OCI-LY1 (cell line): ENCODE data around the gene NLRP4.

Experiments
- H2AFZ ChIP-seq: fragments of 200-600 bp; sonication (generic), shearing (Covaris generic); 2 replicates; pipeline ENCODE4 v1.6.0; 2014; ENCODE audit warnings: antibody characterized with exemption, mild to moderate bottlenecking, low read length
- H3F3A ChIP-seq: fragments of 200-600 bp; sonication (generic), shearing (Covaris generic); 2 replicates; pipeline ENCODE4 v1.6.0; 2014; ENCODE audit warnings: mild to moderate bottlenecking, antibody characterized with exemption, low read length, moderate library complexity; ENCODE audit not compliant: insufficient read depth
- H3K27ac ChIP-seq: fragments of 200-600 bp; sonication (generic); 2 replicates; pipeline ENCODE4 v1.5.1; 2014; ENCODE audit warnings: low read length, mixed run types, mild to moderate bottlenecking, low read depth; ENCODE audit not compliant: poor library complexity, severe bottlenecking
- H3K27me3 ChIP-seq: fragments of 200-600 bp; sonication (generic); 2 replicates; pipeline ENCODE4 v1.6.0; 2014; ENCODE audit warnings: antibody characterized with exemption, mild to moderate bottlenecking, low read length, moderate library complexity; ENCODE audit not compliant: insufficient read depth
- H3K36me3 ChIP-seq: fragments of 200-600 bp; sonication (generic); 2 replicates; pipeline ENCODE4 v1.6.1; 2014; ENCODE audit warnings: mild to moderate bottlenecking, antibody characterized with exemption, low read length, moderate library complexity, mixed read lengths; ENCODE audit not compliant: insufficient read depth
- H3K4me1 ChIP-seq: fragments of 200-600 bp; sonication (generic); 2 replicates; pipeline ENCODE4 v1.5.1; 2014; ENCODE audit warnings: mild to moderate bottlenecking, low read length, moderate library complexity; ENCODE audit not compliant: insufficient read depth, severe bottlenecking
- H3K4me2 ChIP-seq: fragments of 200-600 bp; sonication (generic), shearing (Covaris generic); 2 replicates; pipeline ENCODE4 v1.6.1; 2014; ENCODE audit warnings: low read length
- H3K4me3 ChIP-seq: fragments of 200-600 bp; sonication (generic); 2 replicates; pipeline ENCODE4 v1.5.1; 2014; ENCODE audit warnings: low read length, low read depth, mild to moderate bottlenecking, mixed read lengths; ENCODE audit not compliant: poor library complexity, severe bottlenecking
- H3K79me2 ChIP-seq: fragments of 200-600 bp; shearing (Covaris generic); 2 replicates; pipeline ENCODE4 v1.6.1; 2016; ENCODE audit warnings: mixed run types, low read length, mixed read lengths; ENCODE audit not compliant: insufficient read depth
- H3K9ac ChIP-seq: fragments of 200-600 bp; sonication (generic), shearing (Covaris generic); 2 replicates; pipeline ENCODE4 v1.6.1; 2014; ENCODE audit warnings: mild to moderate bottlenecking, low read length, mixed read lengths
- H3K9me2 ChIP-seq: fragments of 200-600 bp; sonication (generic), shearing (Covaris generic); 2 replicates; pipeline ENCODE4 v1.6.1; 2014; ENCODE audit warnings: low read depth, mild to moderate bottlenecking, low read length, mixed read lengths
- H3K9me3 ChIP-seq: fragments of 200-600 bp; shearing (Covaris generic); 2 replicates; pipeline ENCODE4 v1.6.1; 2014; ENCODE audit warnings: low read length, mixed read lengths
- H4K20me1 ChIP-seq: fragments of 200-600 bp; sonication (generic), shearing (Covaris generic); 2 replicates; pipeline ENCODE4 v1.6.0; 2016; ENCODE audit warnings: mild to moderate bottlenecking, low read length; ENCODE audit not compliant: insufficient read depth
- EZH2 ChIP-seq: fragments of 200-600 bp; sonication (generic), shearing (Covaris generic); IDR thresholded peaks from 2 replicates; pipeline ENCODE4 v1.8.0; 2017; ENCODE audit warnings: borderline replicate concordance, mixed run types, mild to moderate bottlenecking, antibody characterized with exemption, low read length, moderate library complexity, mixed read lengths
- TF ChIP-seq, protein P1 (sequence below): fragments of 200-600 bp; sonication (generic), shearing (Covaris generic); IDR thresholded peaks from 2 replicates; pipeline ENCODE4 v1.5.1; 2017; ENCODE audit warnings: mild to moderate bottlenecking, antibody characterized with exemption, low read length, moderate library complexity, mixed read lengths

The NLRP4 gene

DNA sequence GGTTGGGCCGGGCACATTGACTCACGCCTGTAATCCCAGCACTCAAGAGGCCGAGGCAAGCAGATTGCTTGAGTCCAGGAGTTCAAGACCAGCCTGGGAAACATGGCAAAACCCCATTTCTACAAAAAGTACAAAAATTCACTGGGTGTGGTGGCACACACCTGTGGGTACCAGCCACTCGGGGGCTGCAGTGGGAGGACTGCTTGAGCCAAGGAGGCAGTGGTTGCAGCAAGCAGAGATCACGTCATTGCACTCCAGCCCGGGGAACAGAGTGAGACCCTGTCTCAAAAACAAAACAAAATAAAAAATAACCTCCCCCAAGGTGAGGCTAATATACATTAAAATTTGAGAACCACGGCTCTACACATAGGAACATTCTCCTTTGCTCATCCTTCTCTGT lies 70.9 kb downstream of the NLRP4 start:
- Histone ChIP-seq H3F3A (no peaks in the 10 kb centered on the region), H3K9me2 (no peaks in the 10 kb centered on the region), H3K79me2 (no peaks in the 10 kb centered on the region), H3K9me3 (no peaks in the 10 kb centered on the region), H3K9ac (no peak overlapping the region), H3K4me2 (no peak overlapping the region), H3K4me1 (no peaks in the 10 kb centered on the region), H4K20me1 (no peaks in the 10 kb centered on the region), H3K4me3 (no peak overlapping the region), H3K27me3 (no peaks in the 10 kb centered on the region), H2AFZ (no peak overlapping the region), H3K27ac (no peak overlapping the region), H3K36me3 (no peaks in the 10 kb centered on the region)
- TF ChIP-seq, protein P1, sequence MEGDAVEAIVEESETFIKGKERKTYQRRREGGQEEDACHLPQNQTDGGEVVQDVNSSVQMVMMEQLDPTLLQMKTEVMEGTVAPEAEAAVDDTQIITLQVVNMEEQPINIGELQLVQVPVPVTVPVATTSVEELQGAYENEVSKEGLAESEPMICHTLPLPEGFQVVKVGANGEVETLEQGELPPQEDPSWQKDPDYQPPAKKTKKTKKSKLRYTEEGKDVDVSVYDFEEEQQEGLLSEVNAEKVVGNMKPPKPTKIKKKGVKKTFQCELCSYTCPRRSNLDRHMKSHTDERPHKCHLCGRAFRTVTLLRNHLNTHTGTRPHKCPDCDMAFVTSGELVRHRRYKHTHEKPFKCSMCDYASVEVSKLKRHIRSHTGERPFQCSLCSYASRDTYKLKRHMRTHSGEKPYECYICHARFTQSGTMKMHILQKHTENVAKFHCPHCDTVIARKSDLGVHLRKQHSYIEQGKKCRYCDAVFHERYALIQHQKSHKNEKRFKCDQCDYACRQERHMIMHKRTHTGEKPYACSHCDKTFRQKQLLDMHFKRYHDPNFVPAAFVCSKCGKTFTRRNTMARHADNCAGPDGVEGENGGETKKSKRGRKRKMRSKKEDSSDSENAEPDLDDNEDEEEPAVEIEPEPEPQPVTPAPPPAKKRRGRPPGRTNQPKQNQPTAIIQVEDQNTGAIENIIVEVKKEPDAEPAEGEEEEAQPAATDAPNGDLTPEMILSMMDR, result no peak
- no peak for TF ChIP-seq EZH2

DNA sequence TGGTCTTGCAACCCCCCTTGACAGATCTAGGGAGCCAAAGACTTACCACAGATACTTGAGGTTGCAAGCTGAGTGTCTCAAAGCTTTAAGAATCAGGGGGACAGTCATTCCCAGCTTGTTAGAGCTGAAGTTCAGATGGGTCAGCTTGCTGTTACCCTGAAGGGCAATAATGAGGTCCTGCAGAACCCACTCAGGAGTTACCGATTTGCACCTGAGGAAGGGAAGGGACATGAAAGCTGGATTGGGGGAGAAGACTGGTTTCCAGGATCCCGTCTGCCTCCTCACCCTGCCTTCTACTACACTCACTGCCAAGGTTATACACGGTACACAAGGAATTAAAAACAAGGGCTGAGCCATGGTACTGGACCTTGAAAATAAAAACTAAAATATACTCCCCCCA lies 71.4 kb downstream of the NLRP4 start:
- H3K36me3 ChIP-seq, result no peaks in the 10 kb centered on the region
- H3K79me2 ChIP-seq, result no peaks in the 10 kb centered on the region
- no peaks in the 10 kb centered on the region for H3K4me1 ChIP-seq
- no peak overlapping the region for H2AFZ ChIP-seq
- no peak for TF ChIP-seq EZH2
- TF ChIP-seq, protein P1, result no peak
- no peak overlapping the region for H3K4me2 ChIP-seq
- H3K9me2 ChIP-seq, result no peaks in the 10 kb centered on the region
- no peak overlapping the region for H3K9ac ChIP-seq
- no peaks in the 10 kb centered on the region for H4K20me1 ChIP-seq
- H3F3A ChIP-seq, result no peaks in the 10 kb centered on the region
- no peaks in the 10 kb centered on the region for H3K9me3 ChIP-seq
- H3K27ac ChIP-seq, result no peak overlapping the region
- no peaks in the 10 kb centered on the region for H3K27me3 ChIP-seq
- H3K4me3 ChIP-seq, result no peak overlapping the region

DNA sequence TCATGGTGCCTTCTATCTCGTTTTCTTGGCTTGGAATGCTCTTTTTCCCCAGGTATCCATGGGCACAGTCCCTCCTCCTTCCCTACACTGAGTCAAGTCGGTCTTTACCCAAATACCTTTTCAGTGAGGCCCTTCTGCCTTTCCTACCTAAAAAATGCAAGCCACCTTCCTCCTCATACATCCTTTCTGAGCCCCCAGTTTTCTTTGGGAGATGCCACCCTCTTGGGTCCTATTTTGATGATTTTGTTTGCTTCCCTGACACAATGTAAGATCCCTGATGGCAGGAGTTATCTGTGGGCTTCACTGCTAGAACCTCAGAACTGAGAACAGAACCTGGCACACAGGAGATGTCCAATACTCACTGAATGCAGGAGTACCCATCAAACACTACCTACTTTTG lies 73.5 kb downstream of the NLRP4 start:
- Histone ChIP-seq H3K27ac (no peak overlapping the region), H3K36me3 (no peaks in the 10 kb centered on the region), H3K27me3 (no peaks in the 10 kb centered on the region), H4K20me1 (no peaks in the 10 kb centered on the region), H3K4me1 (no peaks in the 10 kb centered on the region), H3K9ac (no peak overlapping the region), H3K4me2 (no peak overlapping the region), H3K79me2 (no peaks in the 10 kb centered on the region), H3K9me2 (no peaks in the 10 kb centered on the region), H3K4me3 (no peak overlapping the region), H3F3A (no peaks in the 10 kb centered on the region), H2AFZ (no peak overlapping the region), H3K9me3 (no peaks in the 10 kb centered on the region)
- no peak for TF ChIP-seq EZH2
- TF ChIP-seq, protein P1, result no peak
